Spinal cord (tissue), 10 donors: ENCODE results near the gene MAML3. TPM values are rescaled to one million over a fixed set of nuclear protein-coding genes. Genes with fewer than 3 reads are reported as not detected.

Source experiments
- DNase-seq, 6 donors: peaks; one replicate each; pipeline versions ENCODE4 v3.0.0 to v3.0.0-alpha.2; 2013 to 2015; ENCODE audit warnings: low spot score in 6 of 6, low read depth in 4 of 6
- H3K27ac ChIP-seq: one replicate; pipeline ENCODE4 v1.5.1; 2013; ENCODE audit warnings: low read depth, low read length, control low read depth
- H3K27me3 ChIP-seq: one replicate; pipeline ENCODE4 v1.6.1; 2013; ENCODE audit warnings: low read length; ENCODE audit not compliant: control insufficient read depth, insufficient read depth
- H3K36me3 ChIP-seq: one replicate; pipeline ENCODE4 v1.6.1; 2013; ENCODE audit warnings: low read length; ENCODE audit not compliant: control insufficient read depth, insufficient read depth
- H3K4me1 ChIP-seq: one replicate; pipeline ENCODE4 v1.6.1; 2013; ENCODE audit warnings: low read length; ENCODE audit not compliant: control insufficient read depth, insufficient read depth
- H3K4me3 ChIP-seq: one replicate; pipeline ENCODE4 v1.5.1; 2013; ENCODE audit warnings: low read depth, low read length, control low read depth
- H3K9me3 ChIP-seq: one replicate; pipeline ENCODE4 v1.6.1; 2013; ENCODE audit warnings: low read length; ENCODE audit not compliant: control insufficient read depth, insufficient read depth
- WGBS: methylation state at CpG from one replicate; pipeline ENCODE4 v1.1.5; 2013; ENCODE audit warnings: missing lambda C conversion rate; ENCODE audit not compliant: insufficient coverage; 5-methylcytosine and 5-hydroxymethylcytosine counted together
- polyA plus RNA-seq, 2 donors: library from polyadenylated mRNA; unstranded; fragments of 120-200 nt; gene quantifications; one replicate each; pipeline ENCODE4 v1.2.1, GENCODE V29; 2013; ENCODE audit not compliant: insufficient read length in 2 of 2
- total RNA-seq, 2 donors: library from RNA; depleted of rRNA in 1 of 2; stranded (reverse); fragments of 120-200 nt in 1 of 2; fragments of >200 nt in 1 of 2; gene quantifications; one replicate each; pipeline versions ENCODE4 v1.2.3 to v1.2.4, GENCODE V29; 2013 to 2014
- donor health status: healthy.

Gene MAML3
- total and polyA plus RNA-seq, 4 donors: 6.0 to 11.0 (median 8.2) TPM

- no peaks in the 10 kb centered on the region for H3K27me3 ChIP-seq
These were observed 485.9 kb downstream of the MAML3 start for GRCh38 chr4:139668036-139668435.

More at GRCh38 chr4:139668036-139668435, 485.9 kb downstream of the MAML3 start:
- H3K4me1 ChIP-seq: peaks cover 13% of the 10 kb centered on the region
- no peak overlapping the region for H3K27ac ChIP-seq
- no peaks in the 10 kb centered on the region for H3K36me3 ChIP-seq
- no peak for DNase-seq
- H3K9me3 ChIP-seq: no peaks in the 10 kb centered on the region
- WGBS: 14% methylated on average over 1 of the region's 2 CpGs
- H3K4me3 ChIP-seq: no peak overlapping the region

Other genes starting within 250 kb of the MAML3 start
- gene SCOC, start 219.5 kb upstream of the MAML3 start, total RNA-seq: 100 to 1,000 TPM in 1 of 2 donors, 10 to 100 TPM in 1; 68.0 to 170 TPM
- 100 to 1,000 TPM; 183 to 251 TPM for gene SCOC, start 219.5 kb upstream of the MAML3 start, polyA plus RNA-seq